ENCODE data around the gene SLX4.

SLX4 gene

GRCh38 chr16:3599121-3599520 lies 12.3 kb downstream of the SLX4 start:
- no peak for FAIRE-seq

GRCh38 chr16:3598236-3598635 lies 13.2 kb downstream of the SLX4 start:
- FAIRE-seq: no peak

- no peak for FAIRE-seq
Measured at GRCh38 chr16:3597676-3598075, 13.7 kb downstream of the SLX4 start.

- FAIRE-seq: no peak
Measured at GRCh38 chr16:3597226-3597625, 14.2 kb downstream of the SLX4 start.

- no peak for FAIRE-seq
Measured at GRCh38 chr16:3596101-3596861, 15.1 kb downstream of the SLX4 start.

GRCh38 chr16:3595521-3596021 lies 15.8 kb downstream of the SLX4 start:
- FAIRE-seq: no peak

- FAIRE-seq: no peak
Measured at GRCh38 chr16:3595110-3595486, 16.3 kb downstream of the SLX4 start.

- no peak for FAIRE-seq
Measured at GRCh38 chr16:3594316-3595109, 16.9 kb downstream of the SLX4 start.

- FAIRE-seq: no peak
Measured at GRCh38 chr16:3592559-3592958, 18.8 kb downstream of the SLX4 start.

- no peak for FAIRE-seq
Measured at GRCh38 chr16:3591991-3592390, 19.4 kb downstream of the SLX4 start.

GRCh38 chr16:3591436-3591803 lies 20.0 kb downstream of the SLX4 start:
- no peak for FAIRE-seq

- FAIRE-seq: no peak
Measured at GRCh38 chr16:3590736-3591435, 20.5 kb downstream of the SLX4 start.

GRCh38 chr16:3589991-3590701 lies 21.3 kb downstream of the SLX4 start:
- no peak for FAIRE-seq

- no peak for FAIRE-seq
Measured at GRCh38 chr16:3589441-3589921, 21.9 kb downstream of the SLX4 start.

- no peak for FAIRE-seq
Measured at GRCh38 chr16:3589001-3589400, 22.4 kb downstream of the SLX4 start.

GRCh38 chr16:3587547-3588110 lies 23.8 kb downstream of the SLX4 start:
- no peak for FAIRE-seq

GRCh38 chr16:3584412-3584811 lies 27.0 kb downstream of the SLX4 start:
- FAIRE-seq: no peak

GRCh38 chr16:3583303-3584038 lies 27.9 kb downstream of the SLX4 start:
- no peak for FAIRE-seq

GRCh38 chr16:3582276-3583165 lies 28.9 kb downstream of the SLX4 start:
- no peak for FAIRE-seq

- no peak for FAIRE-seq
Measured at GRCh38 chr16:3581392-3581791, 30.0 kb downstream of the SLX4 start.

- no peak for FAIRE-seq
Measured at GRCh38 chr16:3580686-3581085, 30.7 kb downstream of the SLX4 start.

Data from G401.6 (cell line).